Hepatocyte (in vitro differentiated cells): Measurements from ENCODE around the gene ANKRD11.

Experiments
- EZH2 ChIP-seq: fragments of 200-600 bp; sonication (generic); IDR thresholded peaks from 2 replicates; pipeline ENCODE4 v1.6.1; 2016; ENCODE audit warnings: antibody characterized with exemption, mild to moderate bottlenecking, borderline replicate concordance
- EZH2phosphoT487 ChIP-seq: fragments of 200-600 bp; sonication (generic); IDR thresholded peaks from one replicate; pipeline ENCODE4 v1.6.1; 2018; ENCODE audit warnings: antibody characterized with exemption, mild to moderate bottlenecking, low read depth, moderate library complexity; ENCODE audit not compliant: unreplicated experiment, severe bottlenecking
- TF ChIP-seq, protein P1 (sequence below): fragments of 200-600 bp; sonication (generic); IDR thresholded peaks from 2 replicates; pipeline ENCODE4 v1.5.1; 2016; ENCODE audit warnings: antibody characterized with exemption, mild to moderate bottlenecking; ENCODE audit not compliant: poor library complexity

DNA sequence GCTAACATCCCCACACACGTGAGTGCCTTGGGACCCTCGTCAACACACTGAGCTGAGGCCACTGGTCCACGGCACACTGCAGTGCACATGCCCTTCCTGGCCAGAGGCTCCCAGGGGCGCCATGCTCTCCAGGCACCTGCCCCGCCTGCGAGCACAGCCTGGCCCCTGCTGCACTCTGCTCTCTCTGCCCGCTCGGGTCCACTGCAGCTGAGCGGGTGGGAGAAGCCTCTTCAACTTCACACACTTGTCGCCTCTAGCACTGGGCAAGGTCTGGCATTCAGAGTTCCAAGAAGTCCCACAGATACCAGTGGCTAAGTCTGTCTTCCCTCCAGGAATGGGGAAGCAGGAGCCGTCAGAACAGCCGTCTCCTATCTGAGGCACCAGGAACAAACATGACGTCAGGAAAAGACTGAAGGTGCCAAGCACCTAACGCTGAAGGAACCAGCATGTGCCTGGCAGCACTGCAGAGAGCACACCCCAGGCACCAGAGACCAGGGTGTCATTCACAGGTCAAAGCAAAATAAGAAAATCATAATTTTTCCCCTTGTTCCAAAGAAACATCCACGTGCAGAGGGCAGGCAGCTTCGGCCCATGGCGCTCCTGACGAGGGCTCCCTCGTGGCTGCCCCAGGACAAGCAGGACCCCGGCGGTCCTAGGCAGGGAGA is 189.9 kb downstream of the ANKRD11 start:
- TF ChIP-seq, protein P1, sequence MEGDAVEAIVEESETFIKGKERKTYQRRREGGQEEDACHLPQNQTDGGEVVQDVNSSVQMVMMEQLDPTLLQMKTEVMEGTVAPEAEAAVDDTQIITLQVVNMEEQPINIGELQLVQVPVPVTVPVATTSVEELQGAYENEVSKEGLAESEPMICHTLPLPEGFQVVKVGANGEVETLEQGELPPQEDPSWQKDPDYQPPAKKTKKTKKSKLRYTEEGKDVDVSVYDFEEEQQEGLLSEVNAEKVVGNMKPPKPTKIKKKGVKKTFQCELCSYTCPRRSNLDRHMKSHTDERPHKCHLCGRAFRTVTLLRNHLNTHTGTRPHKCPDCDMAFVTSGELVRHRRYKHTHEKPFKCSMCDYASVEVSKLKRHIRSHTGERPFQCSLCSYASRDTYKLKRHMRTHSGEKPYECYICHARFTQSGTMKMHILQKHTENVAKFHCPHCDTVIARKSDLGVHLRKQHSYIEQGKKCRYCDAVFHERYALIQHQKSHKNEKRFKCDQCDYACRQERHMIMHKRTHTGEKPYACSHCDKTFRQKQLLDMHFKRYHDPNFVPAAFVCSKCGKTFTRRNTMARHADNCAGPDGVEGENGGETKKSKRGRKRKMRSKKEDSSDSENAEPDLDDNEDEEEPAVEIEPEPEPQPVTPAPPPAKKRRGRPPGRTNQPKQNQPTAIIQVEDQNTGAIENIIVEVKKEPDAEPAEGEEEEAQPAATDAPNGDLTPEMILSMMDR, result no peak
- TF ChIP-seq EZH2, result no peak
- no peak for TF ChIP-seq EZH2phosphoT487
